ENCODE results near the gene DIAPH1. TPM values are rescaled to one million over a fixed set of nuclear protein-coding genes. Genes with fewer than 3 reads are reported as not detected.

Gene DIAPH1
- total RNA-seq, 1 donor from 2014 or later = 77.7 TPM

- intact Hi-C loops (cut with DNase I) = loop anchor here (1.0 to 2.0 kb wide), 2 partner anchors 11 to 36 kb away; no protein-coding TSS in a partner anchor
- peak; percentile 72 for DNase-seq (ENCODE audit: low spot score)
Measured at GRCh38 chr5:141512911-141513626, 105.7 kb downstream of the DIAPH1 start.

GRCh38 chr5:141512390-141512910 lies 106.3 kb downstream of the DIAPH1 start:
- intact Hi-C loops (cut with DNase I) = loop anchor here (2.0 kb wide), 1 partner anchor 36 kb away; no protein-coding TSS in a partner anchor
- peak; percentile 93 for DNase-seq (ENCODE audit: low spot score)

GRCh38 chr5:141511771-141512325 lies 107.0 kb downstream of the DIAPH1 start:
- intact Hi-C loops (cut with DNase I) = loop anchor here (2.0 kb wide), 1 partner anchor 35 kb away; no protein-coding TSS in a partner anchor
- no peak for DNase-seq (ENCODE audit: low spot score)

GRCh38 chr5:141510850-141511601 lies 107.8 kb downstream of the DIAPH1 start:
- peak; percentile 63 for DNase-seq (ENCODE audit: low spot score)
- intact Hi-C loops (cut with DNase I) = no loop called here

GRCh38 chr5:141510160-141510559 lies 108.6 kb downstream of the DIAPH1 start:
- no peak for DNase-seq (ENCODE audit: low spot score)
- intact Hi-C loops (cut with DNase I) = no loop called here

- intact Hi-C loops (cut with DNase I) = no loop called here
- DNase-seq (ENCODE audit: low spot score) = peak; percentile 78
Measured at GRCh38 chr5:141508798-141509611, 109.8 kb downstream of the DIAPH1 start.

- no peak for DNase-seq (ENCODE audit: low spot score)
- intact Hi-C loops (cut with DNase I) = no loop called here
Measured at GRCh38 chr5:141508440-141508797, 110.4 kb downstream of the DIAPH1 start.

GRCh38 chr5:141507387-141508091 lies 111.3 kb downstream of the DIAPH1 start:
- intact Hi-C loops (cut with DNase I) = no loop called here
- no peak for DNase-seq (ENCODE audit: low spot score)

- intact Hi-C loops (cut with DNase I) = no loop called here
- no peak for DNase-seq (ENCODE audit: low spot score)
Measured at GRCh38 chr5:141506381-141507155, 112.2 kb downstream of the DIAPH1 start.

GRCh38 chr5:141504216-141504615 lies 114.6 kb downstream of the DIAPH1 start:
- no peak for DNase-seq (ENCODE audit: low spot score)
- intact Hi-C loops (cut with DNase I) = no loop called here

GRCh38 chr5:141503681-141504080 lies 115.1 kb downstream of the DIAPH1 start:
- intact Hi-C loops (cut with DNase I) = no loop called here
- no peak for DNase-seq (ENCODE audit: low spot score)

- intact Hi-C loops (cut with DNase I) = no loop called here
- no peak for DNase-seq (ENCODE audit: low spot score)
Measured at GRCh38 chr5:141501761-141502160, 117.0 kb downstream of the DIAPH1 start.

- intact Hi-C loops (cut with DNase I) = no loop called here
- no peak for DNase-seq (ENCODE audit: low spot score)
Measured at GRCh38 chr5:141496038-141496437, 122.8 kb downstream of the DIAPH1 start.

- intact Hi-C loops (cut with DNase I) = no loop called here
- DNase-seq (ENCODE audit: low spot score) = no peak
Measured at GRCh38 chr5:141495453-141495811, 123.4 kb downstream of the DIAPH1 start.

- DNase-seq (ENCODE audit: low spot score) = no peak
- intact Hi-C loops (cut with DNase I) = no loop called here
Measured at GRCh38 chr5:141494761-141495452, 123.9 kb downstream of the DIAPH1 start.

- DNase-seq (ENCODE audit: low spot score) = no peak
Measured at GRCh38 chr5:141493500-141494422, 125.0 kb downstream of the DIAPH1 start.

More at GRCh38 chr5:141493500-141494422, 125.0 kb downstream of the DIAPH1 start:
- intact Hi-C loops (cut with DNase I) = no loop called here
